ENCODE results near the gene AHDC1. TPM values are rescaled to one million over a fixed set of nuclear protein-coding genes. Genes with fewer than 3 reads are reported as not detected.

AHDC1 gene
- total RNA-seq, 1 experiment from 2014 or later: 33.7 TPM

GRCh38 chr1:27604579-27605299 is 795 bp upstream of the AHDC1 start:
- BruUV-seq (replicated peaks): no TSS peak
- H3K36me3 ChIP-seq (ENCODE audit: control insufficient read depth in 1 of 2, insufficient read depth in 2 of 2, low read length in 2 of 2): no peaks in the 10 kb centered on the region
- H3K9me3 ChIP-seq (ENCODE audit: control insufficient read depth in 1 of 2, insufficient read depth in 1 of 2, low read depth in 1 of 2, low read length in 2 of 2): no peaks in the 10 kb centered on the region
- ChIA-PET POLR2A (interaction anchor here (0.7 to 1.2 kb wide), 7 partner anchors 10 to 183 kb away, joined by 3 to 13 read pairs (median 5); partner anchors contain the start of gene WASF2), CTCF (interaction anchor here (0.7 to 7.2 kb wide), 9 partner anchors 36 to 308 kb away, joined by 3 to 74 read pairs (median 19); no protein-coding TSS in a partner anchor), RAD21 (ENCODE audit: low non-redundant PET in 1 of 2, low total read pairs in 2 of 2, uncharacterized antibody in 2 of 2, unreplicated experiment in 2 of 2) (interaction anchor here (0.7 to 2.8 kb wide), 5 partner anchors 29 to 188 kb away, joined by 3 to 20 read pairs (median 12); no protein-coding TSS in a partner anchor)
- peak overlapping the region; percentile 88 for H3K4me2 ChIP-seq (ENCODE audit: low read length)
- H3K4me1 ChIP-seq (ENCODE audit: control insufficient read depth in 1 of 2, insufficient read depth in 2 of 2, low read length in 2 of 2): peaks cover 32 to 64% of the 10 kb centered on the region in 2 experiments
- H3K9me2 ChIP-seq (ENCODE audit: insufficient read depth): no peaks in the 10 kb centered on the region
- no peak overlapping the region; the same call in 1 of the 2 replicates for H3K27ac ChIP-seq (ENCODE audit: low read depth, low read length)
- intact Hi-C loops (cut with micrococcal nuclease): loop anchor here (1.0 to 10.0 kb wide), 2 partner anchors 48 to 560 kb away; no protein-coding TSS in a partner anchor
- DNase-seq (ENCODE audit: low read depth, low spot score) (no peak), ATAC-seq (no peak)
- H2AFZ ChIP-seq (ENCODE audit: low read depth, low read length, poor library complexity, severe bottlenecking): no peak overlapping the region
- H3K79me2 ChIP-seq (ENCODE audit: insufficient read depth, low read length): peaks cover 35% of the 10 kb centered on the region
- H4K20me1 ChIP-seq (ENCODE audit: insufficient read depth): peaks cover 5% of the 10 kb centered on the region; the same call in 1 of the 2 replicates
- no peaks in the 10 kb centered on the region for H3K27me3 ChIP-seq (ENCODE audit: insufficient read depth, low read length)
- peak overlapping the region; percentile 85 to 95 for H3K4me3 ChIP-seq (replicated peaks in 1 of 2; ENCODE audit: low read depth in 1 of 2, low read length in 2 of 2)
- H3K9ac ChIP-seq (ENCODE audit: low read length): no peak overlapping the region
- TF ChIP-seq EZH2phosphoT487 (IDR thresholded peaks at IDR 0.05; ENCODE audit: borderline replicate concordance) (no peak), JUND (IDR thresholded peaks at IDR 0.05) (no peak), ATF3 (IDR thresholded peaks at IDR 0.05) (no peak), FOSL1 (IDR thresholded peaks at IDR 0.05; ENCODE audit: low read depth) (no peak), ZBTB33 (IDR thresholded peaks at IDR 0.05; ENCODE audit: extremely low read depth, insufficient replicate concordance, low read length) (no peak), ZNF274 (IDR thresholded peaks at IDR 0.05; ENCODE audit: low read depth, low read length) (no peak), ZFX (IDR thresholded peaks at IDR 0.05) (no peak), EGR1 (IDR thresholded peaks at IDR 0.05; ENCODE audit: low read depth) (no peak), EZH2 (IDR thresholded peaks at IDR 0.05) (no peak), TCF7L2 (IDR thresholded peaks at IDR 0.05; ENCODE audit: borderline replicate concordance, extremely low read depth, insufficient read depth, insufficient read length) (no peak), REST (IDR thresholded peaks at IDR 0.05; ENCODE audit: low read depth) (no peak), CTCF (IDR thresholded peaks at IDR 0.05 in 2 of 3, conservative IDR thresholded peaks at IDR 0.05 in 1 of 3; ENCODE audit: borderline replicate concordance in 1 of 3, insufficient read depth in 1 of 3, low read depth in 2 of 3, low read length in 2 of 3) (no peak), YY1 (IDR thresholded peaks at IDR 0.05; ENCODE audit: extremely low read depth, insufficient replicate concordance, low read depth, low read length) (no peak), CEBPB (IDR thresholded peaks at IDR 0.05; ENCODE audit: low read depth) (no peak), RAD21 (IDR thresholded peaks at IDR 0.05; ENCODE audit: low read depth) (no peak), CBX3 (IDR thresholded peaks at IDR 0.05; ENCODE audit: low read depth) (no peak), MAX (IDR thresholded peaks at IDR 0.05) (no peak), SIN3A (IDR thresholded peaks at IDR 0.05; ENCODE audit: low read depth) (no peak), SRF (IDR thresholded peaks at IDR 0.05; ENCODE audit: low read depth) (no peak)

All from HCT116 (cell line).